HG03196 (cell line): Measurements from ENCODE around the gene TLE2.

Experiments used
- ATAC-seq: cut with Tn5 transposase; IDR thresholded peaks from one replicate; pipeline ENCODE4 v1.9.1; 2021; ENCODE audit not compliant: unreplicated experiment

The TLE2 gene

DNA sequence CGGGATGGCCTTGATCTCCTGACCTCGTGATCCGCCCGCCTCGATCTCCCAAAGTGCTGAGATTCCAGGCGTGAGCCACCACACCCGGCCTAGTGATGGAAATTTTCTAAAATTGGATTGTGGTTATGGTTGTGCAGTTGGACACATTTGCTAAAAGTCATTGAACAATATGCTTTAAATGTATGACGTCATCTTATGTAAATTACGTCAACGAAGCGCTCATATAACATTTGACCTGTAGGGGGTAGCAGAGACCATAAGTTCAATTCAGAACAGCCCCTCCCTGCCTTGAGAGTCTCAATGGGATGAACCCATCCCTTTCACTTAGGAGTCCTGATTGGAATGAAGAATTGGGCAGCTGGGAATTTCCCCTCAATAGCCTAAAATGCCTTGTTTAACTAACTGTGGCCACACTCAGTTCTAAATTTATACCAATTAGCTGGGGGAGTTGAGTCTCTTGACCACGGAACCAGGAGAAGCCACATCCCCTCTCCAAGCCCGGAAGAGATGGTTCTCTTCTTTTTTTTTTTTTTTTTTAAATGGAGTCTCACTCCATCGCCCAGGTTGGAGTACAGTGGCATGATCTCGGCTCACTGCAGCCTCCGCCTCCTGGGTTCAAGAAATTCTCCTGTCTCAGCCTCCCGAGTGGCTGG, 66.9 kb downstream of the TLE2 start:
- ATAC-seq = no peak

DNA sequence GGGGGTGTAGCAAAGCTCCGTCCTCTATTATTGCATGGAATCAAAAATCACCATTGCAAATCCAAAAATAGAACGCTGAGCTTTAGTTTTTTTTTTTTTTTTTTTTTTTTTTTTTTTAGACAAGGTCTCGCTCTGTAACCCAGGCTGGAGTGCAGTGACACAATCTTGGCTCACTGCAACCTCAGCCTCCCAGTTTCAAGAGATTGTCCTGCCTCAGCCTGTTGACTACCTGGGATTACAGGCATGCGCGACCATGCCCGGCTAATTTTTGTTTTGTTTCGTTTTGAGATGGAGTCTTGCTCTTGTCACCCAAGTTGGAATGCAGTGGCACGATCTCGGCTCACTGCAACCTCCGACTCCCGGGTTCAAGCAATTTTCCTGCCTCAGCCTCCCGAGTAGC, 69.0 kb downstream of the TLE2 start:
- ATAC-seq = no peak

DNA sequence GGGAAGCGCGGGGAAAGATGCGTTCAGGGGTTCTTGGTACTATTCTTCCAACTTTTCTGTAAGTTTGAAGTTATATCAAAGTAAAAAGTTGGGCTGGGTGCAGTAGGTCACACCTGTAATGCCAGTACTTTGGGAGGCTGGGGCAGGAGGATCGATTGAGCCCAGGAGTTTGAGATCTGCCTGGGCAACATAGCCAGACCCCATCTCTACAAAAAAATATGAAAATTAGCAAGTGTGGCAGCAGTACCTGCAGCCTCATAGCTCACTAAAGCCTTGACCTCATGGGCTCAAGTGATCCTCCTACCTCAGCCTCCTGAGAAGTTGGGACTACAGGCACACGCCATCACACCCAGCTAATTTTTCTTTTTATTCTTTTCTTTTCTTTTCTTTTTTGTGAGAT, 71.9 kb downstream of the TLE2 start:
- no peak for ATAC-seq

DNA sequence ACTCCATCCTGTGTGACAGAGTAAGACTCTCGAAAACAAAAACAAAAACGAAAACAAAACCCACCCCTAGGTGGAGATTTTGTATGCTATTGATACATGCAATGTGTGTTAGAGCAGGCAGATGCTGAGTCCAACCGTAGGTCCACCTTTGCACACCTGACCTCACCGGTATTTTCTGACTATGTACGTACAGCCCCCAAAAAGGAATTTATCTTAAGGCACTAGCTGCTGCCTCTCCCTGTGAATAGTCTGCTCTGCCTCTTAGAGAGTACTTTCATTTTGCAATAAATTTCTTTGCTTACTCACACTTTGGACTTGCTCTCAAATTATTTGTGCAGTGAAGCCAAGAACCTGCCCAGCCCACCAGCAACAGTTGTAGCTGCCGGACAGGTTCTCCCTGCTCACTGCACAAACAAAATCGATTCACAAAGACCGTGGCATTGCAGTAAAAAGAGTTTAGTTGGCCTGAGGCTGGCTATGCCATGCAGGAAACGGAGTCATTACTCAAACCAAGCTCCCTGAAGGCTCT, 76.1 kb downstream of the TLE2 start:
- no peak for ATAC-seq

DNA sequence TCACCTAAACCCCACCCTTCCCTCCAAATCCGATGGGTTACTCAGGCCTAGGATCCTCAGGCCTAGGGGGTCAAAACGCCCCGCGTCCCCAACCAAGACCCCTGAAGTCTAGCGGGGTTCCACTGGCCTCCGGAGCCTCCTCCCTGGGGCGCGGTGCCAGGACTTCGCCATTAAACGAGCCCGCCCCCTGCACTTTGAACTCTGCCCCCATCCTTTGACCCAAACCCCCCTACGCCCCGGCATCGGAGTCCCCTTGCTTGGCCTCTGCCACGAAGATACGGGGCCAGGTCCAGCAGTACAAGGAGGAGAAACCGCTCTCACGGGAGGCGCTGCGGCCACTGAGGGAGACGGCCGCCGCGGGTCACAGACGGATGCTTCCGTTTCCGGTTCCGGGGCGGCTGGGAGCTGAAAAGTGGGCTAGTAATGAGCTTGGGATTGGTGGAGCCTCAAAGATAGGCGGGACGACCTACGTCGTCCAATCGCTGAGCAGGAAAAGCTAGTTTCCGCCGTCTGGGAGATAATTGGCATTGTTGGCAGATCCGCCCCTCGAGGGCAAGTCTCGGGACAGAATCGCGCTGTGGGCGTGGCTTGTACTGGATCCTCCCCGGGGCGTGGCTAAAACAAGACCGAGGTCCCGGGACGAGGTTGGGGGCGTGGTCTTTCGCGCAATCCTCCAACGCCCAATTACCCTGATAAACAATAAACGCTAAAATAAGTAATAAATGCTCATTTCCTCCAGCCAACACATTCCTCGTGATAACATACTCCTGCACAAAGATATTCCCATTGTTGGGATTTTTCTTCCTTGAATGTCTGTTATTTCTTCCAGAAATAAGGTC, 78.6 kb downstream of the TLE2 start:
- ATAC-seq = peak; percentile 90

DNA sequence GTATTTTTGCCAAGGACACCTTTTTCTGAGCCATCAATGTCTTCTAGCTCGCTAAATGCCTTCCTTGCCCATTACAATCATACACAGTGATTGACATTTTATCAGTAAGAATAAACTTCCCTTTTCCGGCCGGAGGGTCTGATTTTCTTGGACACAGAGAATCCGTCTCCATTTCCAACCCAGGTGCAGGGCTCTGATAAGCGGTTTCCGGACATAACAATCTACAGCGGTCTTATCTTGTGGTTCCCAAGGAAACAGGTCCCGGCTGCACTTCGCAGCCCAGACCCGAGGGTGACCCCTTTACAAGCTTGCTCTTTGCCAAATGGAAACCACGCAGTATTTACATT, 79.2 kb downstream of the TLE2 start:
- ATAC-seq = peak; percentile 5
